Endothelial cell (in vitro differentiated cells): ENCODE measurements around the gene TGIF2LY. TPM values are rescaled to one million over a fixed set of nuclear protein-coding genes. Genes with fewer than 3 reads are reported as not detected.
"Not testable (repeated sequence)": the region's sequence is repeated elsewhere in the genome, so short reads cannot be mapped to it uniquely, and the experiment has no call there.

Experiments
- DNase-seq: peaks from one replicate; pipeline ENCODE4 v3.0.0; 2021; ENCODE audit warnings: low spot score
- H3K27ac Mint-ChIP-seq: one replicate; pipeline ENCODE4 v1.8.0; 2021; ENCODE audit warnings: mixed read lengths, inconsistent platforms; ENCODE audit not compliant: unreplicated experiment
- H3K27me3 Mint-ChIP-seq: one replicate; pipeline ENCODE4 v1.8.0; 2021; ENCODE audit warnings: mild to moderate bottlenecking, moderate library complexity, mixed read lengths, inconsistent platforms; ENCODE audit not compliant: unreplicated experiment
- H3K36me3 Mint-ChIP-seq: one replicate; pipeline ENCODE4 v1.8.0; 2021; ENCODE audit warnings: mild to moderate bottlenecking, low read depth, mixed read lengths, inconsistent platforms; ENCODE audit not compliant: unreplicated experiment
- H3K4me1 Mint-ChIP-seq: one replicate; pipeline ENCODE4 v1.8.0; 2021; ENCODE audit warnings: mild to moderate bottlenecking, mixed read lengths, inconsistent platforms; ENCODE audit not compliant: unreplicated experiment
- H3K4me3 Mint-ChIP-seq: one replicate; pipeline ENCODE4 v1.8.0; 2021; ENCODE audit warnings: mild to moderate bottlenecking, mixed read lengths, inconsistent platforms; ENCODE audit not compliant: unreplicated experiment
- H3K9me3 Mint-ChIP-seq: one replicate; pipeline ENCODE4 v1.8.0; 2021; ENCODE audit warnings: mixed read lengths, inconsistent platforms; ENCODE audit not compliant: unreplicated experiment
- long read RNA-seq: library from polyadenylated mRNA; unstranded; transcript quantifications from one replicate; pipeline ENCODE4 v2.0.0, GENCODE V29; 2020; ENCODE audit not compliant: unreplicated experiment
- total RNA-seq: library from RNA; stranded (reverse); fragmentation: NEBNext Ultra II Directional; extraction: Animal tissue kit (Norgen Biotek cat#: 25700); gene quantifications from one replicate; pipeline ENCODE4 v1.2.1, GENCODE V29; 2021; ENCODE audit not compliant: unreplicated experiment

Gene TGIF2LY
- not detected for total RNA-seq
- long read RNA-seq: 0 reads

DNA sequence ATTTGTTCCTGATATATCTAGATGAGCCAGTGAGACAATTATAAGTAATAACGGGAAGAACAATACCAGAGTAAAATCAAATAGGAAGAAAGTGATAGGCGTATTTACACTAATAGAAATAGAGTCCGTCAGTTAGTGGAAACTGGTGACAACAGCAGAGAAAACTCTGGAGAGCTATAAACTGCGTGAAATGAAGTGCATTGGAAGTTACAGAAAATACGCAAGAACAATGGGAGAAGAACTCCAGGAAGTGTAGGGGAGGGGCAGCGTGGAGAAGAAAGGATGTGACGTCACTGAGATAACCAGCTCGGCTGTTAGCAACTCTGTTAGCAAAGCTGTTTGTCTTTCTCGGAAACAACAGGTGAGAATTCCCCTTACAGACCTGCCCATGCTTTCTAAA, at the start of gene TGIF2LY:
TSS of gene TGIF2LY (plus strand) at position 301 of the 400 bp plus-strand sequence. CDS start 178 bp downstream, outside the sequence.
- H3K4me1 Mint-ChIP-seq, H3K27me3 Mint-ChIP-seq, H3K36me3 Mint-ChIP-seq, H3K27ac Mint-ChIP-seq, H3K4me3 Mint-ChIP-seq, DNase-seq, H3K9me3 Mint-ChIP-seq: not testable (repeated sequence)
